Body of pancreas (tissue), 4 donors: ENCODE measurements around the gene IFFO2. TPM values are rescaled to one million over a fixed set of nuclear protein-coding genes. Genes with fewer than 3 reads are reported as not detected.

ENCODE experiments used
- ATAC-seq: fragments of 150-250 bp; one replicate; pipeline ENCODE4 v1.9.1; 2016
- DNase-seq, 4 donors: peaks; one replicate each; pipeline ENCODE4 v3.0.0-alpha.2; 2019
- H3K27ac ChIP-seq, 4 donors: fragments of 200-600 bp; sonication (generic); 1 replicate in 3 of 4; 2 replicates in 1 of 4; pipeline versions ENCODE4 v1.5.1 to v1.6.1; 2016 to 2019; ENCODE audit warnings: mild to moderate bottlenecking in 1 of 4, mixed read lengths in 1 of 4, moderate library complexity in 1 of 4
- H3K27me3 ChIP-seq, 2 donors: fragments of 200-600 bp; sonication (generic); one replicate each; pipeline ENCODE4 v1.6.0; 2016; ENCODE audit warnings: mild to moderate bottlenecking in 1 of 2
- H3K36me3 ChIP-seq, 2 donors: fragments of 200-600 bp; sonication (generic); replicated peaks in 1 of 2; 2 replicates each; pipeline ENCODE4 v1.5.1; 2016; ENCODE audit warnings: low read depth in 2 of 2; ENCODE audit not compliant: insufficient read depth in 1 of 2
- H3K4me1 ChIP-seq: fragments of 200-600 bp; sonication (generic); one replicate; pipeline ENCODE4 v1.6.0; 2016
- H3K4me3 ChIP-seq, 2 donors: fragments of 200-600 bp; sonication (generic); 1 replicate in 1 of 2; 2 replicates in 1 of 2; pipeline ENCODE4 v1.5.1; 2016 to 2019
- H3K9me3 ChIP-seq, 3 donors: fragments of 200-600 bp; sonication (generic); 1 replicate in 2 of 3; 2 replicates in 1 of 3; pipeline ENCODE4 v1.5.1; 2016
- POLR2A ChIP-seq, 3 donors: fragments of 450-650 bp; IDR thresholded peaks; one replicate each; pipeline ENCODE4 v1.6.1; 2016; ENCODE audit warnings: antibody characterized with exemption in 3 of 3, mild to moderate bottlenecking in 2 of 3
- WGBS, 2 donors: methylation state at CpG; one replicate each; pipeline ENCODE4 v1.1.5; 2017; 5-methylcytosine and 5-hydroxymethylcytosine counted together
- intact Hi-C: fragments of 100-400 bp; cut with DNase I; formaldehyde crosslinking; loops from one replicate; pipeline ENCODE4 v1.15.1; 2023
- total RNA-seq, 2 donors: library from RNA; depleted of rRNA; stranded (reverse); fragments of >200 nt; gene quantifications; one replicate each; pipeline ENCODE4 v1.1.0, GENCODE V29; 2016
- TF ChIP-seq, protein P1 (sequence below), 7 experiments: fragments of 450-650 bp in 4 of 7; fragments of 200-600 bp in 3 of 7; sonication (generic) in 3 of 7; IDR thresholded peaks; one replicate each; pipeline ENCODE4 v1.5.1; 2016 to 2019; ENCODE audit warnings: antibody characterized with exemption in 7 of 7

IFFO2 gene
- total RNA-seq, 2 donors from 2014 or later = 23.1 to 219 TPM

DNA sequence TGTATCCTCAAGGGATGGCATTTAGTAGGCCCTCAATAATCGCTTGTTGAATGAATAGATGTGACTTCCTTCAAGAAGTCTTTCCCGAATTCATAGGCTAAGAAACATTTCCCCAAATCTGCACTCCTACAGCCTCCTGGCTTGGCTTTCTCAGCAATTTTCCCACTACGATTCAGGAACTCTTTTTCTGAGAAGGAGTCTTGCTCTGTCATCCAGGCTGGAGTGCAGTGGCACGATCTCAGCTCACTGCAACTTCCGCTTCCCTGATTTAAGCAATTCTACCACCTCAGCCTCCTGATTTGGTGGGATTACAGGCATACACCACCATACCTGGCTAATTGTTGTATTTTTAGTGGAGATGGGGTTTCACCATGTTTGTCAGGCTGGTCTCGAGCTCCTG is 37.9 kb upstream of the IFFO2 start:
- no peak for DNase-seq
- TF ChIP-seq POLR2A (IDR thresholded peaks at IDR 0.05) = no peak
- TF ChIP-seq, protein P1, sequence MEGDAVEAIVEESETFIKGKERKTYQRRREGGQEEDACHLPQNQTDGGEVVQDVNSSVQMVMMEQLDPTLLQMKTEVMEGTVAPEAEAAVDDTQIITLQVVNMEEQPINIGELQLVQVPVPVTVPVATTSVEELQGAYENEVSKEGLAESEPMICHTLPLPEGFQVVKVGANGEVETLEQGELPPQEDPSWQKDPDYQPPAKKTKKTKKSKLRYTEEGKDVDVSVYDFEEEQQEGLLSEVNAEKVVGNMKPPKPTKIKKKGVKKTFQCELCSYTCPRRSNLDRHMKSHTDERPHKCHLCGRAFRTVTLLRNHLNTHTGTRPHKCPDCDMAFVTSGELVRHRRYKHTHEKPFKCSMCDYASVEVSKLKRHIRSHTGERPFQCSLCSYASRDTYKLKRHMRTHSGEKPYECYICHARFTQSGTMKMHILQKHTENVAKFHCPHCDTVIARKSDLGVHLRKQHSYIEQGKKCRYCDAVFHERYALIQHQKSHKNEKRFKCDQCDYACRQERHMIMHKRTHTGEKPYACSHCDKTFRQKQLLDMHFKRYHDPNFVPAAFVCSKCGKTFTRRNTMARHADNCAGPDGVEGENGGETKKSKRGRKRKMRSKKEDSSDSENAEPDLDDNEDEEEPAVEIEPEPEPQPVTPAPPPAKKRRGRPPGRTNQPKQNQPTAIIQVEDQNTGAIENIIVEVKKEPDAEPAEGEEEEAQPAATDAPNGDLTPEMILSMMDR (IDR thresholded peaks at IDR 0.05) = no peak
- ATAC-seq = no peak
- Histone ChIP-seq H3K36me3 (no peaks in the 10 kb centered on the region), H3K27ac (no peak overlapping the region), H3K9me3 (no peaks in the 10 kb centered on the region), H3K4me1 (peaks cover 28% of the 10 kb centered on the region), H3K4me3 (no peak overlapping the region), H3K27me3 (no peaks in the 10 kb centered on the region)
- intact Hi-C loops = no loop called here
- WGBS, 2 donors = 77 to 87% methylated on average over 6 of the region's 6 CpGs

DNA sequence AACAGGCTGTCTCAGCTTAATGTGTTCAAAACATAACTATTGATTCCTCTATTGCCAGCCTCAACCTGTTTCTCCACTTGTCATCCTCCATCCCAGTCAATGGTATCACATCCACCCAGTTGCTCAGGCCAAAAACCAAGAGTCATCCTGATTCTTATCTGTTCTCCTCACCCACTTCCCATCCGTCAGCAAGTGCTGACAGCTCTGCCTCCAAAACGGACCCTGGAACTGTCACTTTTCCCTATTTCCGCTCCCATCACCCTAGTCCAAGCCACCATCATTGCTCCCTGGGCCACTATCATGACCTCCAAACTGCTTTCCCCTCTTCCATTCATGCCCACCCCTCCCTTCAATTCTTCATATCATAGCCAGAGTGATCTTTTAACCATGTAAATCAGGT is 36.2 kb upstream of the IFFO2 start:
- WGBS, 2 donors = 81 to 84% methylated on average over 3 of the region's 3 CpGs
- no peak overlapping the region for H3K4me3 ChIP-seq
- no peaks in the 10 kb centered on the region for H3K9me3 ChIP-seq
- H3K36me3 ChIP-seq = no peaks in the 10 kb centered on the region
- H3K4me1 ChIP-seq = peaks cover 22% of the 10 kb centered on the region
- H3K27me3 ChIP-seq = no peaks in the 10 kb centered on the region
- intact Hi-C loops = no loop called here
- ATAC-seq (no peak), DNase-seq (no peak)
- H3K27ac ChIP-seq = no peak overlapping the region
- TF ChIP-seq, protein P1 (IDR thresholded peaks at IDR 0.05) = no peak
- TF ChIP-seq POLR2A (IDR thresholded peaks at IDR 0.05) = no peak

DNA sequence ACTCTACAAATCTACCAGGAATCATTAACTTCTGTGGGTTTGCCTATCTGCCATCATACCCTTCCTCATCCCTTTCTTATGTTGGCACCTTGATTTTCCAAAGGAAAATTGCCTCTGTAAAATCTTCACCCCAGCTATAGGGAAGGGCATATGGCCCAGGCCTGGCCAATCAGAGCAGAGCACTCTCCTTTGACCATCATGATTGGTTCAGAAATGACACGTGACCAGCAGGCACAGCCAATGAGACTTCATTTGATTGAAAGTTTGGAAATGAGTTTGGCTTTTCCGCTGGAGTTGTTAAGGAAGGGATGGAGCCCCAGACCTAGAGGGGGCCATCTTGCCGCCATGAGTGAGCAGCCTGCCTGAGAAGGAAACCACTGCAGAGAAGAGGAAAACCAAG is 35.1 kb upstream of the IFFO2 start:
- no peak overlapping the region for H3K4me3 ChIP-seq
- ATAC-seq (no peak), DNase-seq (no peak)
- intact Hi-C loops = no loop called here
- no peak overlapping the region for H3K27ac ChIP-seq
- peaks cover 22% of the 10 kb centered on the region for H3K4me1 ChIP-seq
- TF ChIP-seq, protein P1 (IDR thresholded peaks at IDR 0.05) = no peak
- no peak for TF ChIP-seq POLR2A (IDR thresholded peaks at IDR 0.05)
- H3K9me3 ChIP-seq = no peaks in the 10 kb centered on the region
- no peaks in the 10 kb centered on the region for H3K27me3 ChIP-seq
- WGBS, 2 donors = 97 to 100% methylated on average over 3 of the region's 3 CpGs
- no peaks in the 10 kb centered on the region for H3K36me3 ChIP-seq

DNA sequence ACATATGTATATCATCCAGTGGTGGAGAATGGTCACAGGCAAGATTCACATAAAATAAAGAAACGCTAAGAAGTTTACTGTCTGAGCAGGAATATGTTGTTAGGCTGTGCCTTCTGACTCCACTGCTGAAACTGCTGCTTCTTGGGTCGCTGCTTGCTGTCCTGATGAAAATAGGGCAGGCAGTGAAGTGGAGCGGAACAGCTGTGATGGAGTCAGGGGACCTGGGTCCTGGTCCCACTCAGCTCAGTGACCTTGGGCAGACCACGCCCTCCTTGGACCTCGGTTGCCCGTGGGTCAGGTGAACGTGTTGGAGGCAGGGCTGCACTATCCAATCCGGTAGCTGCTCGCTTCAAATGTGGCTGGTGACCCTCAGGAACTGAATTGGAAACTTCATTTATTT is 33.4 kb upstream of the IFFO2 start:
- TF ChIP-seq, protein P1 (IDR thresholded peaks at IDR 0.05) = no peak
- no peak for TF ChIP-seq POLR2A (IDR thresholded peaks at IDR 0.05)
- Histone ChIP-seq H3K4me1 (peaks cover 22% of the 10 kb centered on the region), H3K4me3 (no peak overlapping the region), H3K27me3 (no peaks in the 10 kb centered on the region), H3K9me3 (no peaks in the 10 kb centered on the region), H3K36me3 (no peaks in the 10 kb centered on the region), H3K27ac (peak overlapping the region; percentile 54 to 73 (median 62))
- ATAC-seq (peak; percentile 62), DNase-seq (peak; percentile 56 to 72 (median 62))
- 24 to 41% methylated on average over 9 of the region's 9 CpGs for WGBS, 2 donors
- intact Hi-C loops = no loop called here

DNA sequence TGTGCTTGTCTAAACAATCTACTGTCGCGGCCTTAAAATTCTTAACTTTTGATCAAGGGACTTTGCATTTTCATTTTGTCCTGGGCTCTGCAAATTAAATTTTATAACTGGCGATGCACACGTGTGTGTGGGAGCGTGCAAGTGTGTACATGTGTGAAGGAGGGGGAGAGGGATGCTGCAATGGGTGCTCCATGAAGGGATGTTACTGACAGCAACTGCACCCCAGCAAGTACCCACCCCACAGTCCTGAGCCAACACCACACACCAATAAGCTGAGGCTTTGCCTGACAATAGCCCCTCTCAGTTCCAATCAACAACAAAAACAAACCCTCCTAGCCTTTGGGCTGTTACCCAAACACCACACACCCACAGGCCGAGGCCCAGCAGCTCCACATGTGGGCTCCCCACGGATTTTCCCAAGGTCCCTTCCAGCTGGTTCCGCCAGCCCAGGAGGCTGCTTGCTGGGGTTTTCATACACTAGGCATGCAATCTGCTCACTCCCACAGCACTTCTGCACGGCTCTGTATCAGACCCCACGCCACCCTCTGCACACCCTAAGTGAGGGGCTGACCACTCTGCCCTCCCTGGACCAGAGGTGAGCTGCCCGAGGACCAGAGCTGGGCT is 32.8 kb upstream of the IFFO2 start:
- peak; percentile 78 to 86 (median 82) for DNase-seq
- intact Hi-C loops = no loop called here
- peaks cover 22% of the 10 kb centered on the region for H3K4me1 ChIP-seq
- no peaks in the 10 kb centered on the region for H3K9me3 ChIP-seq
- no peak overlapping the region for H3K4me3 ChIP-seq
- TF ChIP-seq, protein P1 (IDR thresholded peaks at IDR 0.05) = no peak
- TF ChIP-seq POLR2A (IDR thresholded peaks at IDR 0.05) = peak in 1 of 3 donors; percentile 11
- 40 to 49% methylated on average over 6 to 11 of the region's 11 CpGs for WGBS, 2 donors
- H3K27me3 ChIP-seq = no peaks in the 10 kb centered on the region
- no peaks in the 10 kb centered on the region for H3K36me3 ChIP-seq
- peak; percentile 87 for ATAC-seq
- H3K27ac ChIP-seq = peak overlapping the region; percentile 54 to 73 (median 62)
